Smooth muscle cell (in vitro differentiated cells): ENCODE data around the gene RRP7A. TPM values are rescaled to one million over a fixed set of nuclear protein-coding genes. Genes with fewer than 3 reads are reported as not detected.
"Not testable (repeated sequence)": the region's sequence is repeated elsewhere in the genome, so short reads cannot be mapped to it uniquely, and the experiment has no call there.

Experiments used
- DNase-seq: peaks from one replicate; lab custom pipeline; 2025; ENCODE audit not compliant: unreplicated experiment; lab: John Stamatoyannopoulos, UW
- H2AFZ ChIP-seq: fragments of 200-600 bp; sonication (generic); 2 replicates; pipeline ENCODE4 v1.6.0; 2016; ENCODE audit warnings: antibody characterized with exemption, low read depth, mild to moderate bottlenecking
- H3F3A ChIP-seq: fragments of 200-600 bp; sonication (generic); 2 replicates; pipeline ENCODE4 v1.6.0; 2017; ENCODE audit warnings: antibody characterized with exemption, low read depth
- H3K27ac ChIP-seq: fragments of 200-600 bp; sonication (generic); 2 replicates; pipeline ENCODE4 v1.5.1; 2016; ENCODE audit warnings: low read depth, mild to moderate bottlenecking
- H3K27me3 ChIP-seq: fragments of 200-600 bp; sonication (generic); 2 replicates; pipeline ENCODE4 v1.6.1; 2016; ENCODE audit warnings: low read depth, mild to moderate bottlenecking
- H3K36me3 ChIP-seq: fragments of 200-600 bp; sonication (generic); 2 replicates; pipeline ENCODE4 v1.5.1; 2016; ENCODE audit warnings: low read depth
- H3K4me1 ChIP-seq: fragments of 200-600 bp; sonication (generic); 2 replicates; pipeline ENCODE4 v1.5.1; 2016; ENCODE audit warnings: low read depth
- H3K4me2 ChIP-seq: fragments of 200-600 bp; sonication (generic); 2 replicates; pipeline ENCODE4 v1.6.0; 2016; ENCODE audit warnings: mild to moderate bottlenecking
- H3K4me3 ChIP-seq: fragments of 200-600 bp; sonication (generic); 2 replicates; pipeline ENCODE4 v1.5.1; 2016; ENCODE audit warnings: mild to moderate bottlenecking
- H3K79me2 ChIP-seq: fragments of 200-600 bp; sonication (generic); 2 replicates; pipeline ENCODE4 v1.6.0; 2016; ENCODE audit warnings: low read depth, mild to moderate bottlenecking
- H3K9ac ChIP-seq: fragments of 200-600 bp; sonication (generic); 2 replicates; pipeline ENCODE4 v1.6.0; 2016; ENCODE audit warnings: low read depth
- H3K9me3 ChIP-seq: fragments of 200-600 bp; sonication (generic); replicated peaks from 2 replicates; pipeline ENCODE4 v1.5.1; 2016; ENCODE audit warnings: low read depth
- H4K20me1 ChIP-seq: fragments of 200-600 bp; sonication (generic); 2 replicates; pipeline ENCODE4 v1.6.0; 2016; ENCODE audit warnings: low read depth
- WGBS: methylation state at CpG from one replicate; pipeline ENCODE4 v1.1.7; 2016; ENCODE audit warnings: low lambda C conversion rate; 5-methylcytosine and 5-hydroxymethylcytosine counted together
- polyA plus RNA-seq: library from polyadenylated mRNA; unstranded; fragments of >200 nt; fragmentation: Nextera tagmentation; extraction: Ambion mirVana; gene quantifications from 2 replicates; pipeline ENCODE4 v1.2.1, GENCODE V29; 2016
- total RNA-seq: library from RNA; depleted of rRNA; stranded (reverse); fragments of >200 nt; gene quantifications from 2 replicates; pipeline ENCODE4 v1.2.3, GENCODE V29; 2014
- TF ChIP-seq, protein P1 (sequence below): fragments of 200-600 bp; sonication (generic); IDR thresholded peaks from 2 replicates; pipeline ENCODE4 v1.5.1; 2017; ENCODE audit warnings: borderline replicate concordance, mild to moderate bottlenecking, antibody characterized with exemption; ENCODE audit not compliant: insufficient read depth, poor library complexity, severe bottlenecking

RRP7A gene
- total and polyA plus RNA-seq, 2 experiments from 2014 or later: 24.5 to 64.2 TPM

DNA sequence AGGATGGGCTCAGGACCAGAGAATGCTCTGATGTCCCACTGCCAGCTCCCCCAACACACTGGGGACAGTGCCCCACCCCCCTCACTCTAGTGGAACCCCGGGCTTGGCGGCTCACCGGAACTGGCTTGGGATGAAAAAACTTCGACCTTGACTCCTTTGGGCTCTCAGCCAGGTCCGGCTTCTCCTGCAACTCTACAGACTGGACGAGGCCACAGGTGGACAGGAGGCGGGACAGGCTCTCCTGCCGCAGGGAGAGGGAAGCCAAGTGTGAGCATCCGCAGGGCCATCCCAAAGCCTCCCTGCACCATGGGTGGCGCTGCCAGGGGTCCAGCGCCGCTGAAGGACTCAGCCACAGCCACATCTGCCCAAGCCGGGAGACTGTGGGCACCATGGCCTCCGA, 3.7 kb downstream of the RRP7A start:
- H4K20me1 ChIP-seq: peaks cover 11% of the 10 kb centered on the region
- no peak overlapping the region for H3K27ac ChIP-seq
- H3K4me3 ChIP-seq: no peak overlapping the region
- WGBS: 95% methylated on average over 14 of the region's 14 CpGs
- no peak overlapping the region for H3K4me2 ChIP-seq
- no peak overlapping the region for H2AFZ ChIP-seq
- no peak for DNase-seq
- peaks cover 9% of the 10 kb centered on the region for H3F3A ChIP-seq
- no peaks in the 10 kb centered on the region for H3K27me3 ChIP-seq
- H3K4me1 ChIP-seq: peaks cover 9% of the 10 kb centered on the region
- H3K79me2 ChIP-seq: peaks cover 26% of the 10 kb centered on the region
- H3K9me3 ChIP-seq: no peaks in the 10 kb centered on the region
- TF ChIP-seq, protein P1, sequence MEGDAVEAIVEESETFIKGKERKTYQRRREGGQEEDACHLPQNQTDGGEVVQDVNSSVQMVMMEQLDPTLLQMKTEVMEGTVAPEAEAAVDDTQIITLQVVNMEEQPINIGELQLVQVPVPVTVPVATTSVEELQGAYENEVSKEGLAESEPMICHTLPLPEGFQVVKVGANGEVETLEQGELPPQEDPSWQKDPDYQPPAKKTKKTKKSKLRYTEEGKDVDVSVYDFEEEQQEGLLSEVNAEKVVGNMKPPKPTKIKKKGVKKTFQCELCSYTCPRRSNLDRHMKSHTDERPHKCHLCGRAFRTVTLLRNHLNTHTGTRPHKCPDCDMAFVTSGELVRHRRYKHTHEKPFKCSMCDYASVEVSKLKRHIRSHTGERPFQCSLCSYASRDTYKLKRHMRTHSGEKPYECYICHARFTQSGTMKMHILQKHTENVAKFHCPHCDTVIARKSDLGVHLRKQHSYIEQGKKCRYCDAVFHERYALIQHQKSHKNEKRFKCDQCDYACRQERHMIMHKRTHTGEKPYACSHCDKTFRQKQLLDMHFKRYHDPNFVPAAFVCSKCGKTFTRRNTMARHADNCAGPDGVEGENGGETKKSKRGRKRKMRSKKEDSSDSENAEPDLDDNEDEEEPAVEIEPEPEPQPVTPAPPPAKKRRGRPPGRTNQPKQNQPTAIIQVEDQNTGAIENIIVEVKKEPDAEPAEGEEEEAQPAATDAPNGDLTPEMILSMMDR: no peak
- no peaks in the 10 kb centered on the region for H3K36me3 ChIP-seq
- no peak overlapping the region for H3K9ac ChIP-seq

DNA sequence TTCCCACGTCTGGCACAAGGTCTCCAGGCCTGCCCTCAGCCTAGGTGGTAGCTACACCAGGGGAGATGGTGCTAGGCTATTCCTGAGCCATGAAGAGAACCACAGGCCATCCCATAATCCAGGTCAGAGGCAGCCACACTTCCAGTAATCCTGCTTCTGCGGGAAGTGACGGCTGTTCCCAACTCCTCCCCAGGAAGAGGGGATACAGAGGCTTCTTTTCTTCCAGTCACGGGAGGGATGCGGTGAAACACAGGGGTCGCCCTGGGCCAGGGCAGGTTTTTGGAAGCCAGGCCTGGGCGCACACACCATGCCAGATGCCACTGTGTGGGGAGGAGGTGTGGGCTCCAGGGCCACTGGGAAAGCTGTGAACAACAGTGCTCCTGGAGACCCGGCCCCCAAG, 4.3 kb downstream of the RRP7A start:
- not testable (repeated sequence) for H3K4me1 ChIP-seq, H2AFZ ChIP-seq, H3K27ac ChIP-seq, H3K4me2 ChIP-seq, H3K27me3 ChIP-seq, H3K9ac ChIP-seq, DNase-seq, H3K36me3 ChIP-seq, H3K9me3 ChIP-seq, H3K4me3 ChIP-seq
- 97% methylated on average over 7 of the region's 8 CpGs for WGBS
- peaks cover 26% of the 10 kb centered on the region for H3K79me2 ChIP-seq
- H4K20me1 ChIP-seq: peaks cover 11% of the 10 kb centered on the region
- H3F3A ChIP-seq: peaks cover 11% of the 10 kb centered on the region

DNA sequence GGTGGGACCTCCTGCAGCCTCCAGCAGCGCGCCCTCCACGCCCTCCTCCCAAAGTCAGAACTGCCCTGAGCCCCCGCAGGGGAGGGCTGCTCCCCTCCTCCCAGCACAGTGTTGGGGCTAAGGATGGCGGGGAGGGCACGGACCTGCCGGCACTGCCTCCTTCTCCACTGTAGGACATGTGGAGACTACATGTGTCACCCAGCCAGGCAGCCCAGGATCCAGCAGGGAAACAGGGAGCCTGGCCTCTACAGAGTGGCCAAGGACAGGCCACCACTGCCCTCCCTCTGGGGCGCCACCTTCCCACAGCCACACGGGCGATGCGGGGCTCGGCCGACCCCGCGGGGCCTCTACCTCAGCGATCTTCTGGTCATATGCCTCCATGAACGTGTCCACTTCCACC, 5.3 kb downstream of the RRP7A start:
- H3K4me1 ChIP-seq, H3K9me3 ChIP-seq, H3K27me3 ChIP-seq, H3K4me2 ChIP-seq, H3K36me3 ChIP-seq, H3K27ac ChIP-seq, H3K9ac ChIP-seq, H2AFZ ChIP-seq, H3K4me3 ChIP-seq, DNase-seq: not testable (repeated sequence)
- Histone ChIP-seq H3K79me2 (peaks cover 19% of the 10 kb centered on the region), H4K20me1 (peaks cover 11% of the 10 kb centered on the region), H3F3A (peaks cover 11% of the 10 kb centered on the region)
- WGBS: 90% methylated on average over 17 of the region's 17 CpGs

DNA sequence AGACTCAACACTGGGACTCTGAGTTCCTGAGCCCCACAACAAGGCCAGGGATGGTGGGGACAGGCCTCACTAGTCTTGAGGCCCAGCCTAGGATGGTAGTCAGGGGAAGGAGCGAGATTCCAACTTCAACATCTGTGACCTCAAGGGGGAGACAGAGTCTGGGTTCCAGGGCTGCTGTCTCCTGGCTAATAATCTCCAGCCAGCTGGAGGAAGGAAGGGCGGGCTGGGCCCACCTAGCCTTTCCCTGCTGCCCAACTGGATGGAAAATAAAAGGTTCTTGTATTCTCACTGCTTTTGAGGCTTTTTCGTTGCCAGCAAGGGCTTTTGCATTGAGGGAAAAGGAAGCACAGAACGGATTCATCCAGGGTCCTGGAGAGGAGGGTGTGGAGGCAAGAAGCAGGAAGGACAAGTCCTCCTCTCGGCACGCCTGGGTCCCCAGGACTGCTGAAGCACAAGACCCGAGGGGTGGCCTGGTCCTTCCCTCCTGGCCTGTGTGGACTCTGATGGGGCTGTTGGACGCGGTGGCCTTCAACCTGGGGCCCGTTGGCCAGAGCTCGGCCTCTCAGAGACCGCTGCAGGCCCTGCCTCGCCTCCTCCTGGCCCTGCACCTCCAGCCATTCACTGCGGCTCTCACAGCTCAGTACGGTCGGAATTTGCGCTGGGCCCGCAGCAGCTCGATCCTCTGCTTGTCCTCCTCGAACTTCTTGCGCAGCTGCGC, 7.2 kb downstream of the RRP7A start:
- not testable (repeated sequence) for H3K4me3 ChIP-seq, H3K4me2 ChIP-seq, H3K27me3 ChIP-seq, H2AFZ ChIP-seq, DNase-seq, H4K20me1 ChIP-seq, H3K36me3 ChIP-seq, H3K9me3 ChIP-seq, H3K27ac ChIP-seq, H3K9ac ChIP-seq, H3K79me2 ChIP-seq, H3K4me1 ChIP-seq
- peaks cover 11% of the 10 kb centered on the region for H3F3A ChIP-seq
- 90% methylated on average over 22 of the region's 22 CpGs for WGBS
- TF ChIP-seq, protein P1: peak; percentile 28
